Hypothalamus (tissue), 51 donors: ENCODE results near the gene DUSP7.
"Not testable (repeated sequence)": the region's sequence is repeated elsewhere in the genome, so short reads cannot be mapped to it uniquely, and the experiment has no call there.

Source experiments
- DNase-seq, 51 donors: peaks; one replicate each; lab custom pipeline; 2025; lab: John Stamatoyannopoulos, UW

The DUSP7 gene

DNA sequence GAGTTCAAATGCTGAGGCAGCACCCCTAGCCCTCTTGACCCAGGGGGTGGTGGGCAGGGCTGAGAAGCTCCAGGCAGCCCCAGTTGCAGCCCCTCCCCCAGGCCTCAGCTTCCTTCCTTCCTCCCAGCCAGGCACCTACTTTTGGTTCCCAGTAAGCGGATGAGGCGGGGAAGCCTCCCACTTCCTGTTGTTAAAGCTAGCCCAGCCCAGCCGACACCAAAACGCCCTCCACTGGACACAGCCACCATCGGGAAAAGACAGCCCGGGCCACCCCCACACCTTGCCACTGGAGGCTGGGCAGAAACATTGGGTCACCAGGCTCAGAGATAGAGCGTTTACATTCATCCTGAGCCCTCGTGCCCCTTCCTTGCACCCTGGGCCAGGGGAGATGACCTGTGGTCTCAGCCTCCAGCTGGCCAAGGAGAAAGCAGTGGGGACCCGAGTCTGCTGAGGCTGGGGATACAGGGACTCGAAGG lies 3.5 kb downstream of the DUSP7 start:
- DNase-seq = peak in 47 of 51 donors; percentile 35 to 86 (median 71)

GRCh38 chr3:52051444-52051843 lies 4.9 kb downstream of the DUSP7 start:
- DNase-seq = no peak

GRCh38 chr3:52050571-52050970 lies 5.8 kb downstream of the DUSP7 start:
- no peak for DNase-seq

DNA sequence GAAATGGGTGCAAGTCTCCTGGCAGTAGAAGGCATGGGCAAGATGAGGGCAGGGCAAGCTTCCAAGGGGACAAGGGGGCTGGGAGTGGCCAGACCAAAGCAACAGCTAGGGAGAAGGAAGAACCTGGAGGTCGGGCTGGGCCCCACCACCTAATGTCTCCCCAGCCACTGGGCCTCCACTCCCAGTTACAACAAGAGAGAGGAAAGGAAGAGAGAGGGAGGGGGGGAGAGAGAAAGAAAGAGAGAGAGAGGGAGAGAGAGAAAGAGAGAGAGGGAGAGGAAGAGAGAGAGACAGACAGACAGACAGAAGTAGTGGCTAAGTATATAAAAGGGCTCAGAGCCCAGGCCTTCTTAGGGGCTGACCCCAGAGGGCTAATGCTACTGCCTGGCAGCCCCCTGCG lies 6.9 kb downstream of the DUSP7 start:
- DNase-seq = no peak

DNA sequence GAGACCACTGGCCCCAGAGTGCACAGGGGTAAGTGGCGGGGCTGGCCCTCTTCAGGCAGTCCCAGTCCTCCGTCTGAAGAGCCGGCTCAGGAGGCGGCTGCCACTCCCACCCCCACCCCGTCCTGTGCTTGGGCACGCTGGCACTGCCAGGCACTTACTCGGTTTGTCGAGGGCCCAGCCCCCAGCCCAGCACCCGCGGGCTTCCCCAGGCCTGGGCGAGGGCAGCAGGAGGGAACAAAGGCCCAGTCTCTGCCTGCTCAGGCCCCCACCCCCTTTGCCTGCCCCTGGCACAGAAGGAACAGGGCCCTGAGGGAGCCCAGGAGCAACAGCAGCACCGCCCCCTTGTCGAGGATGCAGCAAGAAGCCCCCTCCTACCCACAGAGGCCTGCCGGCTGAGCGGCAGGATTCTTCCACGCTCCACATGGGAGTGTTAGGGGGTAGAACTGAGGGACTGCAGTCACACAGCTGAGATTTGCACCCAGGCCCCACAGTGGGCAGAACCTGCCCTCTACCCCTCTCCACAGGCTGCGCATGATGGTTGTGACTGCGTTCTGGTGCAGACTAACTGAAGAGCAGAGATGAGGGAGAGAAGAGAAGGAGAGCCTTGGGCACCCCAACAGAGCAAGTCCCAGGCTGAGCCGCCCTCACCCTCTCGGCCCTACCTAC lies 8.9 kb downstream of the DUSP7 start:
- DNase-seq = peak in 46 of 51 donors; percentile 22 to 97 (median 85)

- peak in 2 of 51 donors; percentile 65 to 92 for DNase-seq
These were observed 9.5 kb downstream of the DUSP7 start for GRCh38 chr3:52046902-52047239.

- DNase-seq = peak in 21 of 51 donors; percentile 24 to 82 (median 55)
These were observed 10.0 kb downstream of the DUSP7 start for GRCh38 chr3:52046186-52046901.

- peak in 1 of 51 donors; percentile 46 for DNase-seq
These were observed 11.3 kb downstream of the DUSP7 start for GRCh38 chr3:52044869-52045619.

GRCh38 chr3:52043750-52044149 lies 12.6 kb downstream of the DUSP7 start:
- DNase-seq = no peak

- not testable (repeated sequence) for DNase-seq
These were observed 13.3 kb downstream of the DUSP7 start for GRCh38 chr3:52043039-52043438.

- peak in 40 of 51 donors; percentile 22 to 86 (median 58) for DNase-seq
These were observed 15.1 kb downstream of the DUSP7 start for GRCh38 chr3:52041118-52041731.

DNA sequence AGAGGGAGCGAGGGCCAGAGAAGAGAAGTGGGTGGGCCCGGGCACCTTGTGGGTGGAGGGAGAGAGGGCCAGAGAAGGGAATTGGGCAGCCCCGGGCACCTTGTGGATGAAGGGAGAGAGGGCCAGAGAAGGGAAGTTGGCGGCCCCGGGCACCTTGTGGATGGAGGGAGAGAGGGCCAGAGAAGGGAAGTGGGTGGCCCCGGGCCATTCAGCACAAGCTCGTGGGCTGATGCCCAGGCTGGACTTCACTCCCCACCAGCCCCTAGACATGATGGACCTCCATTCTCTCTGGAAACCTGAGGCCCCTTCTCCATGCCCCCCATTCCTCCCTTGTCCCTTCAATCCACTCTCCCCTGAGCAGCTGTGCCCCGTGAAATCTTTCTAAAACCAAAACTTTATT lies 15.8 kb downstream of the DUSP7 start:
- DNase-seq = peak in 6 of 51 donors; percentile 15 to 78 (median 42)

DNA sequence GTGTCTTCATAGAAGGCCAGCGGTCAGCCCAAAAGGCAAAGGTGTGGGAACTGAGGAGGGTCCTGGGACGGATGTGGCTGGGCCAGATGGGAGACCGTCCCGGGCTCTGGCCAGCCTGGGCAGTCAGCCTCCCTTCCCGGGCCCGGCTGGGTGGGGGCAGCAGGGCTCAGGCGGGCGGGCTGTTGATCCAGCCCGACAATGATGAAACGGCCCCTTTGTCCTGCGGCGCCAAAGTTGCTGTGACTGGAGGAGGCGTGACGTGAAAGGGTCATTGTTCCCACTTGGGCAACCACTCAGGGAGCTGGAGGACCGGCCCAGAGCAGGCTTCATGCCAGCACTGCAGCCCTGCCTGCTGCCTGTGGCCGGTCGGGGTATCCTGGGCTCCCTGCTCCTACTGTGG lies 16.5 kb downstream of the DUSP7 start:
- DNase-seq = peak; percentile 54 to 99 (median 95)

- DNase-seq = peak in 16 of 51 donors; percentile 46 to 92 (median 63)
These were observed 16.9 kb downstream of the DUSP7 start for GRCh38 chr3:52039426-52039825.

DNA sequence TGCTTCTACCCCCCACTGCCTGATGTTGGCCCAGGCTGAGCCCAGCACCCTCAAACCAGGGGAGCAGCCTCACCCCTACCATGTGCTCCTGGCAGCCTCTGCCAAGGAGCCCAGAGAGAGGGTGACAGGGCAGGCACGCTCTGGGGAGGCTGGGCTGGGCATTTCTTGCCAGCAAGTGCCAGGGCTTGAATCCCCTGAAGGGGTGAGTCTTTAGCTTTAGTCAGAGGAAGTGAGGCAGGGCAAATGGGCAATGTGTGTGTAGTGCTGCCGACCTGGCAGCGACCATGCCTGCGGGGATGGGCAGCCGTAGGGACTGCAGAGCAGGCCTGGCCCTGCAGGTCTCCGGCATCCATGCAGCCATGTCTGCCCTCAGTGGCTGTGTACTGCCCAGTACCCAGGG lies 18.1 kb downstream of the DUSP7 start:
- DNase-seq = peak in 8 of 51 donors; percentile 20 to 51 (median 34)

GRCh38 chr3:52037291-52037690 lies 19.1 kb downstream of the DUSP7 start:
- peak in 1 of 51 donors; percentile 15 for DNase-seq

DNA sequence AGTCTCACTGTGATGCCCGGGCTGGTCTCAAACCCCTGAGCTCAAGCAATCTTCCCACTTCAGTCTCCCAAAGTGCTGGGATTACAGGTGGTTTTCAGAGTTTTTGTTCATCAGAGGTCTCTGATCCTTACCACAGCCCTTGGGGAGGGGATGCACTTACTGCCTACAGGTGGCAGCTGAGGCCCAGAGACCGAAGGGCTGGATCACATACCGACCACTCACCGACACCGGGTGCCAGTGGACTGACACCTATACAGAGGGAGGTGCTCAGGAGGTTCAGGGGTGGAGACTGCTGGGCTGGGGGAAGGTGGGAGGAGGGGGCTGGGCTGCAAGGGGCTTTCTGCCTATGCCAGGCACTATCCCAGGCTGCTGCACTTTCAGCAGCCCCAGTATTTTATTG lies 19.5 kb downstream of the DUSP7 start:
- no peak for DNase-seq

DNA sequence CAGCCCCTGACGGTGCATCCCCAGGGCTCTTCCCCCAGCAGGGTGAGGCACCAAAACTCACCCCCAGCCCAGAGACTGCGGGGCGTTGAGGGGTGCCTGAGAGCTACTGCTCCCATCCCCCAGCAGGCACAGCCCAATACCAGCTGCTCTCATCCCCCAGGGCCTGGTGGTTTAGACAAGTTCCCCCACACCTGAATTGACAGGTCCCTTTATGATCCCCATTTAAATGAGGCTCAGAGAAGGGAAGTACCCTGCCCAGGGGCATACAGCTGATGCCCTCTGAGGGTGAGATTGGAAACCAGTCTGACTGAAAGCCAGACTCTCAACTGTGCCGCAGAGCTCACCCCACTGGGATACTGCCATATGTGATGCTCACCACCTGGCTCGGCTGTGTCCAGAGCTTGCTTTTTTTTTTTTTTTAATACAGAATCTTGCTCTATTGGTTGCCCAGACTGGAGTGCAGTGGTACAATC lies 20.1 kb downstream of the DUSP7 start:
- no peak for DNase-seq

GRCh38 chr3:52034651-52035050 lies 21.7 kb downstream of the DUSP7 start:
- DNase-seq = no peak

DNA sequence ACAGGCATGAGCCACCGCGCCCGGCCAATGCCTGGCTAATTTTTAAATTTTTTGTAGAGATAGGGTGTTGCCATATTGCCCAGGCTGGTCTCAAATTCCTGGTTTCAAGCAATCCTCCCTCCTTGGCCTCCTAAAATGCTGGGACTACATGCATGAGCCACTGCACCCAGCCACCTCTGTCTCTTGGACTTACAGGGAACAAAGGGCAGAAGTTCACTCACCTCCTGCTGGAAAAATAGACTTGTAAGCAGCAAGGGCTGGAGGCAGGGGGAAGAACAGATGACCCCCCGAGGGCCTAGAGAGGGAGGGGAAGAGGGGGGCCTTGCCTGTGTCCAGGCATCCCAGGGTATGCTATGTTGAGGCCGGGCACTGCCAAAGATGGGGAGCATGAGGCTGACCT lies 22.2 kb downstream of the DUSP7 start:
- no peak for DNase-seq

- not testable (repeated sequence) for DNase-seq
These were observed 22.6 kb downstream of the DUSP7 start for GRCh38 chr3:52033748-52034147.
